Measurements from ENCODE around the gene SLC28A2. TPM values are rescaled to one million over a fixed set of nuclear protein-coding genes. Genes with fewer than 3 reads are reported as not detected.

Gene SLC28A2
- total and polyA plus RNA-seq, 4 donors = 0.10 to 1.5 (median 0.25) TPM

GRCh38 chr15:45279024-45279698 lies 27.1 kb downstream of the SLC28A2 start:
- peak; percentile 98 to 99 (median 99) for DNase-seq
- ATAC-seq (ENCODE audit: insufficient read depth, low FRiP score) = peak; percentile 100
- Histone ChIP-seq H3K27ac (ENCODE audit: low read depth in 1 of 2, low read length in 1 of 2) (peak overlapping the region; percentile 92 to 97), H3K9me3 (ENCODE audit: control insufficient read depth in 4 of 4, insufficient read depth in 3 of 4, low read length in 3 of 4) (no peaks in the 10 kb centered on the region), H3K9ac (ENCODE audit: insufficient read depth in 1 of 2, low read length in 2 of 2) (peak overlapping the region; percentile 50 to 78), H3K4me3 (peak overlapping the region; percentile 94), H3K36me3 (ENCODE audit: control insufficient read depth in 4 of 4, insufficient read depth in 4 of 4, low read length in 4 of 4) (no peaks in the 10 kb centered on the region), H3K4me1 (ENCODE audit: control insufficient read depth in 5 of 5, insufficient read depth in 5 of 5, low read length in 5 of 5) (peaks cover 0 to 15% (median 8%) of the 10 kb centered on the region in 5 donors), H3K27me3 (ENCODE audit: control insufficient read depth in 3 of 3, insufficient read depth in 3 of 3, low read length in 2 of 3) (peaks cover 0 to 2% (median 0%) of the 10 kb centered on the region in 3 donors)
- TF ChIP-seq CTCF (IDR thresholded peaks at IDR 0.05; ENCODE audit: control extremely low read depth, extremely low read depth) = no peak
- 0 to 1% methylated on average over 33 of the region's 33 CpGs for WGBS, 2 donors

- Histone ChIP-seq H3K27ac (ENCODE audit: low read depth in 1 of 2, low read length in 1 of 2) (no peak overlapping the region), H3K27me3 (ENCODE audit: control insufficient read depth in 3 of 3, insufficient read depth in 3 of 3, low read length in 2 of 3) (peaks cover 0 to 2% (median 0%) of the 10 kb centered on the region in 3 donors), H3K4me1 (ENCODE audit: control insufficient read depth in 5 of 5, insufficient read depth in 5 of 5, low read length in 5 of 5) (peaks cover 0 to 7% (median 0%) of the 10 kb centered on the region in 5 donors), H3K9me3 (ENCODE audit: control insufficient read depth in 4 of 4, insufficient read depth in 3 of 4, low read length in 3 of 4) (no peaks in the 10 kb centered on the region), H3K4me3 (no peak overlapping the region), H3K9ac (ENCODE audit: insufficient read depth in 1 of 2, low read length in 2 of 2) (no peak overlapping the region), H3K36me3 (ENCODE audit: control insufficient read depth in 4 of 4, insufficient read depth in 4 of 4, low read length in 4 of 4) (no peaks in the 10 kb centered on the region)
- no peak for ATAC-seq (ENCODE audit: insufficient read depth, low FRiP score)
- no peak for DNase-seq
- 70 to 73% methylated on average over 2 of the region's 2 CpGs for WGBS, 2 donors
- TF ChIP-seq CTCF (IDR thresholded peaks at IDR 0.05; ENCODE audit: control extremely low read depth, extremely low read depth) = no peak
Observed at GRCh38 chr15:45285413-45285812, 33.4 kb downstream of the SLC28A2 start.

GRCh38 chr15:45287390-45287956 lies 35.4 kb downstream of the SLC28A2 start:
- Histone ChIP-seq H3K27me3 (ENCODE audit: control insufficient read depth in 3 of 3, insufficient read depth in 3 of 3, low read length in 2 of 3) (peaks cover 0 to 2% (median 0%) of the 10 kb centered on the region in 3 donors), H3K9ac (ENCODE audit: insufficient read depth in 1 of 2, low read length in 2 of 2) (no peak overlapping the region), H3K9me3 (ENCODE audit: control insufficient read depth in 4 of 4, insufficient read depth in 3 of 4, low read length in 3 of 4) (no peaks in the 10 kb centered on the region), H3K4me3 (no peak overlapping the region), H3K36me3 (ENCODE audit: control insufficient read depth in 4 of 4, insufficient read depth in 4 of 4, low read length in 4 of 4) (no peaks in the 10 kb centered on the region), H3K4me1 (ENCODE audit: control insufficient read depth in 5 of 5, insufficient read depth in 5 of 5, low read length in 5 of 5) (peaks cover 0 to 8% (median 0%) of the 10 kb centered on the region in 5 donors), H3K27ac (ENCODE audit: low read depth in 1 of 2, low read length in 1 of 2) (no peak overlapping the region)
- WGBS, 2 donors = 82 to 84% methylated on average over 2 of the region's 2 CpGs
- DNase-seq = no peak
- TF ChIP-seq CTCF (IDR thresholded peaks at IDR 0.05; ENCODE audit: control extremely low read depth, extremely low read depth) = no peak
- no peak for ATAC-seq (ENCODE audit: insufficient read depth, low FRiP score)

All from lung (tissue), 12 donors.